ENCODE data around the gene SYT14.

DNA sequence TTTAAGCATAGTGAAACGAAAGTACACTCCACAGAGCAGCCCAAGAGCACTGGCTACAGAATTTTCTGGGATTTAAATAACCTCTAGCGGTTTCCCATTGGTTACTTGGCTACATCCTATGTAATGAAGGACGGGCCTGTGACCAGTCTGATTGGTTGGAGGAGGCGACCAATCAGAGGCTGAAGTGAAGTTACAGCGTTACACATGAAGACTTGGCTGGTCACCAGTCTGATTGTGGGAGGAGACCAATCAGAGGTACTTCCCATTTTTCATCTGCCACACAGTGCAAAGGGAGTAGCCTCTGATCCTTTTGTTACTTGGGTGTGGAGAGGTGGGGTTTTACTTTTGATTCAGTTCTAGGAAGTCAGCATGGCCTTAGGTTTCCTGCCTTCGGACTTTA, 151.8 kb downstream of the SYT14 start:
- TF ChIP-seq, protein P1, sequence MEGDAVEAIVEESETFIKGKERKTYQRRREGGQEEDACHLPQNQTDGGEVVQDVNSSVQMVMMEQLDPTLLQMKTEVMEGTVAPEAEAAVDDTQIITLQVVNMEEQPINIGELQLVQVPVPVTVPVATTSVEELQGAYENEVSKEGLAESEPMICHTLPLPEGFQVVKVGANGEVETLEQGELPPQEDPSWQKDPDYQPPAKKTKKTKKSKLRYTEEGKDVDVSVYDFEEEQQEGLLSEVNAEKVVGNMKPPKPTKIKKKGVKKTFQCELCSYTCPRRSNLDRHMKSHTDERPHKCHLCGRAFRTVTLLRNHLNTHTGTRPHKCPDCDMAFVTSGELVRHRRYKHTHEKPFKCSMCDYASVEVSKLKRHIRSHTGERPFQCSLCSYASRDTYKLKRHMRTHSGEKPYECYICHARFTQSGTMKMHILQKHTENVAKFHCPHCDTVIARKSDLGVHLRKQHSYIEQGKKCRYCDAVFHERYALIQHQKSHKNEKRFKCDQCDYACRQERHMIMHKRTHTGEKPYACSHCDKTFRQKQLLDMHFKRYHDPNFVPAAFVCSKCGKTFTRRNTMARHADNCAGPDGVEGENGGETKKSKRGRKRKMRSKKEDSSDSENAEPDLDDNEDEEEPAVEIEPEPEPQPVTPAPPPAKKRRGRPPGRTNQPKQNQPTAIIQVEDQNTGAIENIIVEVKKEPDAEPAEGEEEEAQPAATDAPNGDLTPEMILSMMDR (IDR thresholded peaks at IDR 0.05; ENCODE audit: insufficient read depth, low read length) = no peak
- no peak for TF ChIP-seq POLR2AphosphoS5 (IDR thresholded peaks at IDR 0.05; ENCODE audit: low read depth)

Data from HL-60 (cell line).